ENCODE results near the gene CCNJ. TPM values are rescaled to one million over a fixed set of nuclear protein-coding genes. Genes with fewer than 3 reads are reported as not detected.

CCNJ gene
- total and polyA plus RNA-seq, 2 of the 13 experiments (the other 11 are each of a cell fraction or from before 2014, with no cell fraction given) = 14.1 to 21.5 TPM

- TF ChIP-seq DMTF1 (CRISPR knock-in tag; IDR thresholded peaks at IDR 0.05) (no peak), U2AF2 (IDR thresholded peaks at IDR 0.05; ENCODE audit: low read depth, low read length) (no peak), SMC3 (IDR thresholded peaks at IDR 0.05; ENCODE audit: low read length) (no peak), ZNF354B (CRISPR knock-in tag; IDR thresholded peaks at IDR 0.05) (no peak), ZNF878 (CRISPR knock-in tag; IDR thresholded peaks at IDR 0.05) (0 out of 2 replicates have a peak, but pooled peaks have one; percentile 85), XBP1 (CRISPR knock-in tag; IDR thresholded peaks at IDR 0.05) (no peak), ZNF496 (CRISPR knock-in tag; IDR thresholded peaks at IDR 0.05; ENCODE audit: insufficient replicate concordance) (no peak), TEF (CRISPR knock-in tag; IDR thresholded peaks at IDR 0.05) (no peak), ZNF232 (CRISPR knock-in tag; IDR thresholded peaks at IDR 0.05; ENCODE audit: borderline replicate concordance) (0 out of 2 replicates have a peak, but pooled peaks have one; percentile 36), MYPOP (CRISPR knock-in tag; IDR thresholded peaks at IDR 0.05) (peak; percentile 88), BRD4 (CRISPR knock-in tag; IDR thresholded peaks at IDR 0.05) (peak; percentile 90; the same call in 1 of the 2 replicates), IKZF5 (CRISPR knock-in tag; IDR thresholded peaks at IDR 0.05) (peak; percentile 83)
- TF ChIP-seq, protein P1, sequence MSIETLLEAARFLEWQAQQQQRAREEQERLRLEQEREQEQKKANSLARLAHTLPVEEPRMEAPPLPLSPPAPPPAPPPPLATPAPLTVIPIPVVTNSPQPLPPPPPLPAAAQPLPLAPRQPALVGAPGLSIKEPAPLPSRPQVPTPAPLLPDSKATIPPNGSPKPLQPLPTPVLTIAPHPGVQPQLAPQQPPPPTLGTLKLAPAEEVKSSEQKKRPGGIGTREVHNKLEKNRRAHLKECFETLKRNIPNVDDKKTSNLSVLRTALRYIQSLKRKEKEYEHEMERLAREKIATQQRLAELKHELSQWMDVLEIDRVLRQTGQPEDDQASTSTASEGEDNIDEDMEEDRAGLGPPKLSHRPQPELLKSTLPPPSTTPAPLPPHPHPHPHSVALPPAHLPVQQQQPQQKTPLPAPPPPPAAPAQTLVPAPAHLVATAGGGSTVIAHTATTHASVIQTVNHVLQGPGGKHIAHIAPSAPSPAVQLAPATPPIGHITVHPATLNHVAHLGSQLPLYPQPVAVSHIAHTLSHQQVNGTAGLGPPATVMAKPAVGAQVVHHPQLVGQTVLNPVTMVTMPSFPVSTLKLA (IDR thresholded peaks at IDR 0.05) = no peak
- TF ChIP-seq, protein P2, sequence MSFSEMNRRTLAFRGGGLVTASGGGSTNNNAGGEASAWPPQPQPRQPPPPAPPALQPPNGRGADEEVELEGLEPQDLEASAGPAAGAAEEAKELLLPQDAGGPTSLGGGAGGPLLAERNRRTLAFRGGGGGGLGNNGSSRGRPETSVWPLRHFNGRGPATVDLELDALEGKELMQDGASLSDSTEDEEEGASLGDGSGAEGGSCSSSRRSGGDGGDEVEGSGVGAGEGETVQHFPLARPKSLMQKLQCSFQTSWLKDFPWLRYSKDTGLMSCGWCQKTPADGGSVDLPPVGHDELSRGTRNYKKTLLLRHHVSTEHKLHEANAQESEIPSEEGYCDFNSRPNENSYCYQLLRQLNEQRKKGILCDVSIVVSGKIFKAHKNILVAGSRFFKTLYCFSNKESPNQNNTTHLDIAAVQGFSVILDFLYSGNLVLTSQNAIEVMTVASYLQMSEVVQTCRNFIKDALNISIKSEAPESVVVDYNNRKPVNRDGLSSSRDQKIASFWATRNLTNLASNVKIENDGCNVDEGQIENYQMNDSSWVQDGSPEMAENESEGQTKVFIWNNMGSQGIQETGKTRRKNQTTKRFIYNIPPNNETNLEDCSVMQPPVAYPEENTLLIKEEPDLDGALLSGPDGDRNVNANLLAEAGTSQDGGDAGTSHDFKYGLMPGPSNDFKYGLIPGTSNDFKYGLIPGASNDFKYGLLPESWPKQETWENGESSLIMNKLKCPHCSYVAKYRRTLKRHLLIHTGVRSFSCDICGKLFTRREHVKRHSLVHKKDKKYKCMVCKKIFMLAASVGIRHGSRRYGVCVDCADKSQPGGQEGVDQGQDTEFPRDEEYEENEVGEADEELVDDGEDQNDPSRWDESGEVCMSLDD (CRISPR knock-in tag; IDR thresholded peaks at IDR 0.05; ENCODE audit: borderline replicate concordance) = no peak
- TF ChIP-seq, protein P3, sequence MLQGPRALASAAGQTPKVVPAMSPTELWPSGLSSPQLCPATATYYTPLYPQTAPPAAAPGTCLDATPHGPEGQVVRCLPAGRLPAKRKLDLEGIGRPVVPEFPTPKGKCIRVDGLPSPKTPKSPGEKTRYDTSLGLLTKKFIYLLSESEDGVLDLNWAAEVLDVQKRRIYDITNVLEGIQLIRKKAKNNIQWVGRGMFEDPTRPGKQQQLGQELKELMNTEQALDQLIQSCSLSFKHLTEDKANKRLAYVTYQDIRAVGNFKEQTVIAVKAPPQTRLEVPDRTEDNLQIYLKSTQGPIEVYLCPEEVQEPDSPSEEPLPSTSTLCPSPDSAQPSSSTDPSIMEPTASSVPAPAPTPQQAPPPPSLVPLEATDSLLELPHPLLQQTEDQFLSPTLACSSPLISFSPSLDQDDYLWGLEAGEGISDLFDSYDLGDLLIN (CRISPR knock-in tag; IDR thresholded peaks at IDR 0.05; ENCODE audit: borderline replicate concordance) = no peak
- TF ChIP-seq, protein P4, sequence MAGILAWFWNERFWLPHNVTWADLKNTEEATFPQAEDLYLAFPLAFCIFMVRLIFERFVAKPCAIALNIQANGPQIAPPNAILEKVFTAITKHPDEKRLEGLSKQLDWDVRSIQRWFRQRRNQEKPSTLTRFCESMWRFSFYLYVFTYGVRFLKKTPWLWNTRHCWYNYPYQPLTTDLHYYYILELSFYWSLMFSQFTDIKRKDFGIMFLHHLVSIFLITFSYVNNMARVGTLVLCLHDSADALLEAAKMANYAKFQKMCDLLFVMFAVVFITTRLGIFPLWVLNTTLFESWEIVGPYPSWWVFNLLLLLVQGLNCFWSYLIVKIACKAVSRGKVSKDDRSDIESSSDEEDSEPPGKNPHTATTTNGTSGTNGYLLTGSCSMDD (CRISPR knock-in tag; IDR thresholded peaks at IDR 0.05) = no peak
Measured at GRCh38 chr10:96089670-96090462, 46.5 kb downstream of the CCNJ start (continued).

All from HepG2 (cell line).